ENCODE measurements around the gene MERTK.

The MERTK gene

DNA sequence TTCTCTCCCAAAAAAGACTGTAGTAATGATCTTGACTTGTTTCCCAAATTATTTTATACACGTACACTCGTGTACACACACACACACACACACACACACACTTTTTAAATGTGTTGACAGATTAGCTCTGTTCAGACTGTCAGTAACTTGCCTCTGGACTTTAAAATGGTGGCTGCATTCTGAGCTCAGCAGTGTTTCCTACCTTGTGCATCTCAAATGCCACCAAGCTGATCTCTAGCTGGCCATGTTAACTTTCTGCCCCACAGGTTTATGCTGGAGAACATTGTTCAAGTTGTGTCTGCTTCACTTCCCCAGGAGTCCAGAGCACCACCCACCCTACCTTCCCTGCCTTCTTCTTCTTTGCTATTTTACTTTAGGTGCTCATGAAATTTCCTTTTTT lies 83.3 kb downstream of the MERTK start:
- Histone ChIP-seq H3K9me3 (replicated peaks; ENCODE audit: insufficient read depth, low read length) (no peaks in the 10 kb centered on the region), H2AFZ (ENCODE audit: low read length) (no peak overlapping the region), H3K4me3 (ENCODE audit: low read length) (no peak overlapping the region), H3K27ac (ENCODE audit: low read length) (no peak overlapping the region), H3K79me2 (ENCODE audit: low read length) (no peaks in the 10 kb centered on the region), H3K4me1 (ENCODE audit: low read length) (no peaks in the 10 kb centered on the region), H3K4me2 (ENCODE audit: low read depth, low read length) (no peak overlapping the region), H3K9ac (ENCODE audit: low read length) (no peak overlapping the region), H3K9me2 (replicated peaks; ENCODE audit: insufficient read depth, low read length) (no peaks in the 10 kb centered on the region), H3F3A (ENCODE audit: insufficient read depth, low read length) (no peaks in the 10 kb centered on the region), H4K20me1 (ENCODE audit: insufficient read depth, low read length) (no peaks in the 10 kb centered on the region), H3K36me3 (replicated peaks; ENCODE audit: insufficient read depth, low read length) (no peaks in the 10 kb centered on the region), H3K27me3 (replicated peaks; ENCODE audit: insufficient read depth, low read length) (no peaks in the 10 kb centered on the region)
- TF ChIP-seq, protein P1, sequence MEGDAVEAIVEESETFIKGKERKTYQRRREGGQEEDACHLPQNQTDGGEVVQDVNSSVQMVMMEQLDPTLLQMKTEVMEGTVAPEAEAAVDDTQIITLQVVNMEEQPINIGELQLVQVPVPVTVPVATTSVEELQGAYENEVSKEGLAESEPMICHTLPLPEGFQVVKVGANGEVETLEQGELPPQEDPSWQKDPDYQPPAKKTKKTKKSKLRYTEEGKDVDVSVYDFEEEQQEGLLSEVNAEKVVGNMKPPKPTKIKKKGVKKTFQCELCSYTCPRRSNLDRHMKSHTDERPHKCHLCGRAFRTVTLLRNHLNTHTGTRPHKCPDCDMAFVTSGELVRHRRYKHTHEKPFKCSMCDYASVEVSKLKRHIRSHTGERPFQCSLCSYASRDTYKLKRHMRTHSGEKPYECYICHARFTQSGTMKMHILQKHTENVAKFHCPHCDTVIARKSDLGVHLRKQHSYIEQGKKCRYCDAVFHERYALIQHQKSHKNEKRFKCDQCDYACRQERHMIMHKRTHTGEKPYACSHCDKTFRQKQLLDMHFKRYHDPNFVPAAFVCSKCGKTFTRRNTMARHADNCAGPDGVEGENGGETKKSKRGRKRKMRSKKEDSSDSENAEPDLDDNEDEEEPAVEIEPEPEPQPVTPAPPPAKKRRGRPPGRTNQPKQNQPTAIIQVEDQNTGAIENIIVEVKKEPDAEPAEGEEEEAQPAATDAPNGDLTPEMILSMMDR (IDR thresholded peaks at IDR 0.05; ENCODE audit: low read length): no peak
- TF ChIP-seq EZH2phosphoT487 (IDR thresholded peaks at IDR 0.05; ENCODE audit: low read length) (no peak), EZH2 (optimal IDR thresholded peaks at IDR 0.05; ENCODE audit: low read depth, low read length) (no peak)
- DNase-seq: no peak

DNA sequence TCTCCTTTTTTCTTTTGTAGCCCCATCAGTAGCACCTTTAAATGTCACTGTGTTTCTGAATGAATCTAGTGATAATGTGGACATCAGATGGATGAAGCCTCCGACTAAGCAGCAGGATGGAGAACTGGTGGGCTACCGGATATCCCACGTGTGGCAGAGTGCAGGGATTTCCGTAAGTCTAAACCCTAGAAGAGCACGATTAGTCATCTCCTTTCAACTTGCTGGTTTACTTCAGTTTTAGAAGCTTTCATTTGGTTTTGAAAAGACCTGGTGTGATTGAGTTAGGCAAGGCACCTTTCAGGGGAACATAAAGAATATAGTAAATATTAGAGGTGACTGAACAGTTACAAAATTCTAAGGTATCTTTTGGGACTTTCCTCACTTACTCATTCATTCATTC lies 84.4 kb downstream of the MERTK start:
- Histone ChIP-seq H2AFZ (ENCODE audit: low read length) (no peak overlapping the region), H4K20me1 (ENCODE audit: insufficient read depth, low read length) (no peaks in the 10 kb centered on the region), H3K27me3 (replicated peaks; ENCODE audit: insufficient read depth, low read length) (no peaks in the 10 kb centered on the region), H3K4me1 (ENCODE audit: low read length) (no peaks in the 10 kb centered on the region), H3K27ac (ENCODE audit: low read length) (no peak overlapping the region), H3F3A (ENCODE audit: insufficient read depth, low read length) (no peaks in the 10 kb centered on the region), H3K9me2 (replicated peaks; ENCODE audit: insufficient read depth, low read length) (no peaks in the 10 kb centered on the region), H3K79me2 (ENCODE audit: low read length) (no peaks in the 10 kb centered on the region), H3K36me3 (replicated peaks; ENCODE audit: insufficient read depth, low read length) (no peaks in the 10 kb centered on the region), H3K9ac (ENCODE audit: low read length) (no peak overlapping the region), H3K4me2 (ENCODE audit: low read depth, low read length) (no peak overlapping the region), H3K4me3 (ENCODE audit: low read length) (no peak overlapping the region), H3K9me3 (replicated peaks; ENCODE audit: insufficient read depth, low read length) (no peaks in the 10 kb centered on the region)
- no peak for DNase-seq
- no peak for TF ChIP-seq EZH2phosphoT487 (IDR thresholded peaks at IDR 0.05; ENCODE audit: low read length)
- TF ChIP-seq, protein P1 (IDR thresholded peaks at IDR 0.05; ENCODE audit: low read length): no peak
- no peak for TF ChIP-seq EZH2 (optimal IDR thresholded peaks at IDR 0.05; ENCODE audit: low read depth, low read length)

DNA sequence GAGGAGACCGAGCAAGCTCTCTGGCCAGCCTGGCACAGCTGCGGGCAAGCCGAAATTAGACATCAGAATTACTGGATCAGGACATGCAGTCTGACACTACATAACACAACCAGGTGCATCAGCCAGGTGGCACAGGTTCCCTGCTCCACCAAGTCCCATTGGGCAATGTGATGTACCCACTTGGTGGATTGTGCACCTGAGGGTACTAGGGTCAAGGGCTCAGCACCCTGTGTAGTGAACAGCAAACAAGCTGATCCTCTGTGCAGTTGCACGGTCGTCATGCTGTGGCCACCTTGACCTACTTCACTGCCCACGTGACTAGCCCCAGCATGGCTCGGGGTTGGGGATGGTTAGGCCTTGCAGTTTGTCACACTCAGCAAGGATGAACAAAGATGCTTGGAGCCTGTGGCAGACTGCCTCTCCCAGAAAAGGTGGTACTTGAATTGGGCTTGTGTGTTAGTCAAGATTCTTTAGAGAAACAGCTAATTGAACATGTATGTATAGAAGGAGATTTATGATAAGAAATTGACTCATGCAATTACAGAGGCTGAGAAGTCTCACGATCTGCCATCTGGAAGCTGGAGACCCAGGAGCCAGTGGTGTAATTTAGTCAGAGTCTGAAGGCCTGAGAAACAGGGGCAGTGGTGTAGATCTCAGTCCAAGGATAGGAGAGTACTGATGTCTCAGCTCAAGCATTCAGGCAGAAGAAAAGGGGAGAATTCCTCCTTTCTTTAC lies 85.2 kb downstream of the MERTK start:
- TF ChIP-seq EZH2phosphoT487 (IDR thresholded peaks at IDR 0.05; ENCODE audit: low read length) (no peak), EZH2 (optimal IDR thresholded peaks at IDR 0.05; ENCODE audit: low read depth, low read length) (no peak)
- TF ChIP-seq, protein P1 (IDR thresholded peaks at IDR 0.05; ENCODE audit: low read length): no peak
- no peaks in the 10 kb centered on the region for H3K27me3 ChIP-seq (replicated peaks; ENCODE audit: insufficient read depth, low read length)
- H3K4me2 ChIP-seq (ENCODE audit: low read depth, low read length): no peak overlapping the region

More for the DNA sequence above, 85.2 kb downstream of the MERTK start:
- Histone ChIP-seq H2AFZ (ENCODE audit: low read length) (no peak overlapping the region), H3K4me3 (ENCODE audit: low read length) (no peak overlapping the region), H3F3A (ENCODE audit: insufficient read depth, low read length) (no peaks in the 10 kb centered on the region), H3K9me2 (replicated peaks; ENCODE audit: insufficient read depth, low read length) (no peaks in the 10 kb centered on the region), H3K9ac (ENCODE audit: low read length) (no peak overlapping the region), H4K20me1 (ENCODE audit: insufficient read depth, low read length) (no peaks in the 10 kb centered on the region), H3K36me3 (replicated peaks; ENCODE audit: insufficient read depth, low read length) (no peaks in the 10 kb centered on the region), H3K4me1 (ENCODE audit: low read length) (no peaks in the 10 kb centered on the region), H3K27ac (ENCODE audit: low read length) (no peak overlapping the region), H3K79me2 (ENCODE audit: low read length) (no peaks in the 10 kb centered on the region), H3K9me3 (replicated peaks; ENCODE audit: insufficient read depth, low read length) (no peaks in the 10 kb centered on the region)
- DNase-seq: no peak

All from MM.1S (cell line).